ENCODE measurements around the gene PRR19.
A peak's percentile ranks its signal among the peaks of the same experiment; 100 is the strongest.

Gene PRR19

GRCh38 chr19:42352301-42353259, 50.6 kb downstream of the PRR19 start:
- TF ChIP-seq CTCF (IDR thresholded peaks at IDR 0.05; ENCODE audit: low read length, missing control alignments): no peak
- H3K4me3 ChIP-seq (replicated peaks; ENCODE audit: low read depth, low read length): no peak overlapping the region
- DNase-seq (ENCODE audit: low read depth): peak; percentile 15

GRCh38 chr19:42353341-42354015, 51.5 kb downstream of the PRR19 start:
- no peak for TF ChIP-seq CTCF (IDR thresholded peaks at IDR 0.05; ENCODE audit: low read length, missing control alignments)
- DNase-seq (ENCODE audit: low read depth): no peak
- no peak overlapping the region for H3K4me3 ChIP-seq (replicated peaks; ENCODE audit: low read depth, low read length)

GRCh38 chr19:42355896-42356295, 54.0 kb downstream of the PRR19 start:
- no peak for DNase-seq (ENCODE audit: low read depth)
- no peak for TF ChIP-seq CTCF (IDR thresholded peaks at IDR 0.05; ENCODE audit: low read length, missing control alignments)
- H3K4me3 ChIP-seq (replicated peaks; ENCODE audit: low read depth, low read length): no peak overlapping the region

GRCh38 chr19:42356686-42357085, 54.8 kb downstream of the PRR19 start:
- no peak for DNase-seq (ENCODE audit: low read depth)
- TF ChIP-seq CTCF (IDR thresholded peaks at IDR 0.05; ENCODE audit: low read length, missing control alignments): no peak
- no peak overlapping the region for H3K4me3 ChIP-seq (replicated peaks; ENCODE audit: low read depth, low read length)

GRCh38 chr19:42357290-42357689, 55.4 kb downstream of the PRR19 start:
- DNase-seq (ENCODE audit: low read depth): no peak
- H3K4me3 ChIP-seq (replicated peaks; ENCODE audit: low read depth, low read length): no peak overlapping the region
- no peak for TF ChIP-seq CTCF (IDR thresholded peaks at IDR 0.05; ENCODE audit: low read length, missing control alignments)
